Tibial artery (tissue), 4 donors: ENCODE data around the gene SLC13A1.

Source experiments
- DNase-seq, 2 donors: peaks; one replicate each; pipeline ENCODE4 v3.0.0-alpha.2; 2019
- H3K27ac ChIP-seq, 2 donors: fragments of 200-600 bp; sonication (generic) in 1 of 2; 1 replicate in 1 of 2; 2 replicates in 1 of 2; pipeline ENCODE4 v1.5.1; 2018 to 2019; ENCODE audit warnings: mild to moderate bottlenecking in 1 of 2
- H3K27me3 ChIP-seq, 2 donors: fragments of 200-600 bp; sonication (generic) in 1 of 2; one replicate each; pipeline versions ENCODE4 v1.5.1 to v1.6.0; 2016 to 2019
- H3K36me3 ChIP-seq, 3 donors: fragments of 200-600 bp; sonication (generic) in 2 of 3; one replicate each; pipeline ENCODE4 v1.5.1; 2016 to 2019; ENCODE audit warnings: mild to moderate bottlenecking in 2 of 3
- H3K4me1 ChIP-seq, 4 donors: fragments of 200-600 bp; sonication (generic) in 2 of 4; 1 replicate in 3 of 4; 2 replicates in 1 of 4; pipeline ENCODE4 v1.5.1; 2016 to 2019
- H3K4me3 ChIP-seq, 2 donors: fragments of 200-600 bp; sonication (generic) in 1 of 2; 1 replicate in 1 of 2; 2 replicates in 1 of 2; pipeline ENCODE4 v1.5.1; 2018 to 2019; ENCODE audit warnings: mild to moderate bottlenecking in 2 of 2
- H3K9me3 ChIP-seq, 3 donors: fragments of 200-600 bp; sonication (generic) in 1 of 3; one replicate each; pipeline ENCODE4 v1.5.1; 2016 to 2019
- intact Hi-C: fragments of 100-400 bp; cut with DNase I; formaldehyde crosslinking; loops from one replicate; pipeline ENCODE4 v1.15.0; 2023; ENCODE audit warnings: low total_unique reads
- TF ChIP-seq, protein P1 (sequence below), 2 experiments: fragments of 200-600 bp in 1 of 2; fragments of 450-650 bp in 1 of 2; IDR thresholded peaks; one replicate each; pipeline ENCODE4 v1.5.1; 2017 to 2019; ENCODE audit warnings: antibody characterized with exemption in 2 of 2, mild to moderate bottlenecking in 1 of 2, moderate library complexity in 1 of 2

Gene SLC13A1

DNA sequence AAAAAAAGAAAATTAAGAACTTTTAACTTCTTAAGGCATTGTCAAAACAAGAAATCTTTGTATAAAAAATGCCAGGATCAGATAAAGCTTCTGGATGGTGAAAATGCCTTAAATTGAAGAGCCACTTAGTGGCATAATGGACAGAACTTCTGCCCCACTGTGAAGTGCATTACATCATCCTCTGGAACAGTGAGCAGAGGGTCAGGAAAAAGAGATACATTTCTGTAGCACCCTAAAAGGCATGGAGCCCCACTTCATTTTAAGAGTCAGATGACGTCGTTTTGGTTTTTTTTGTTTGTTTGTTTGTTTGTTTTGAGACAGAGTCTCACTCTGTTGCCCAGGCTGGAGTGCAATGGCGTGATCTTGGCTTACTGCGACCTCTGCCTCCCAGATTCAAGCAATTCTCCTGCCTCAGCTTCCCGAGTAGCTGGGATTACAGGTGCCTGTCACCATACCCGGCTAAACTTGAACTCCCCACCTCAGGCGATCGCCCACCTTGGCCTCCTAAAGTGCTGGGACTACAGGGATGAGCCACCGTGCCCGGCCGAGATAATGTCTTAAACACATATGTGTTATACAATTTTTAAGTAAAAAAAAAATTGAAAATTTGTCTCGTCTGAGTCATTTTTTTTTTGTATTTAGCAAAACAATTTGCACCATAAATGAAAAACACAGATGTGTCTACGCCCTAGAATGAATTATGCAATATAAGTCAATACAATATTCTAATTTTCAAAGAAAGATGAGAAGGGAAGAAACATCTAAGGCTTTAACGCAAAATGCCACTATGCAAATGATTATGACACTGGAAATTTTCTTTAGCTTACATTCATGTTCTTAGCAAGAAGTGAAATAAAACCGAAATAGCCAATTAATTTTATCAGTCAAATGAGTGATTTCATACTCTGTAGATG is 29.2 kb downstream of the SLC13A1 start:
- TF ChIP-seq, protein P1, sequence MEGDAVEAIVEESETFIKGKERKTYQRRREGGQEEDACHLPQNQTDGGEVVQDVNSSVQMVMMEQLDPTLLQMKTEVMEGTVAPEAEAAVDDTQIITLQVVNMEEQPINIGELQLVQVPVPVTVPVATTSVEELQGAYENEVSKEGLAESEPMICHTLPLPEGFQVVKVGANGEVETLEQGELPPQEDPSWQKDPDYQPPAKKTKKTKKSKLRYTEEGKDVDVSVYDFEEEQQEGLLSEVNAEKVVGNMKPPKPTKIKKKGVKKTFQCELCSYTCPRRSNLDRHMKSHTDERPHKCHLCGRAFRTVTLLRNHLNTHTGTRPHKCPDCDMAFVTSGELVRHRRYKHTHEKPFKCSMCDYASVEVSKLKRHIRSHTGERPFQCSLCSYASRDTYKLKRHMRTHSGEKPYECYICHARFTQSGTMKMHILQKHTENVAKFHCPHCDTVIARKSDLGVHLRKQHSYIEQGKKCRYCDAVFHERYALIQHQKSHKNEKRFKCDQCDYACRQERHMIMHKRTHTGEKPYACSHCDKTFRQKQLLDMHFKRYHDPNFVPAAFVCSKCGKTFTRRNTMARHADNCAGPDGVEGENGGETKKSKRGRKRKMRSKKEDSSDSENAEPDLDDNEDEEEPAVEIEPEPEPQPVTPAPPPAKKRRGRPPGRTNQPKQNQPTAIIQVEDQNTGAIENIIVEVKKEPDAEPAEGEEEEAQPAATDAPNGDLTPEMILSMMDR (IDR thresholded peaks at IDR 0.05) = no peak
- Histone ChIP-seq H3K4me1 (no peaks in the 10 kb centered on the region), H3K27me3 (no peaks in the 10 kb centered on the region), H3K9me3 (no peaks in the 10 kb centered on the region), H3K27ac (no peak overlapping the region), H3K36me3 (no peaks in the 10 kb centered on the region), H3K4me3 (no peak overlapping the region)
- intact Hi-C loops = no loop called here
- DNase-seq = no peak

DNA sequence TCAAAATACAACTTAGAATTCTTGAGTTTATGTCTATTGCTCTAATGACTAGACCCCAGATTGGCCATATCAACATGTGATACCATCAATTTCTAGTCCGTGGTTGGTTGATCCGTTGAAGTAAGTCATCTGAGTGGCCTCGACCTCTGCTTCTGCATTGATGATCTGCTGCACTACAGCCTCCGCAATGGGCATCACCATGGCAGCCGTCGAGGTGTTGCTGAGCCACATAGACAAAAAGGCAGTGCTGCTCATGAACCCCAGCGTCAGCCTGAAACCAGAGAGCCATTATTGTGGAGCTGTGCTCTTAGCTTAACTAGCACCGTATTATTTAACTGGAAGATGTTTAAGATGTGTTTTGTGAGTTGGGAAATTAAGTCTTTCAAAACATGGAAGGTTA is 30.7 kb downstream of the SLC13A1 start:
- no peak overlapping the region for H3K27ac ChIP-seq
- H3K4me3 ChIP-seq = no peak overlapping the region
- intact Hi-C loops = no loop called here
- no peaks in the 10 kb centered on the region for H3K9me3 ChIP-seq
- no peaks in the 10 kb centered on the region for H3K4me1 ChIP-seq
- no peaks in the 10 kb centered on the region for H3K36me3 ChIP-seq
- H3K27me3 ChIP-seq = no peaks in the 10 kb centered on the region
- TF ChIP-seq, protein P1 (IDR thresholded peaks at IDR 0.05) = no peak
- DNase-seq = no peak

DNA sequence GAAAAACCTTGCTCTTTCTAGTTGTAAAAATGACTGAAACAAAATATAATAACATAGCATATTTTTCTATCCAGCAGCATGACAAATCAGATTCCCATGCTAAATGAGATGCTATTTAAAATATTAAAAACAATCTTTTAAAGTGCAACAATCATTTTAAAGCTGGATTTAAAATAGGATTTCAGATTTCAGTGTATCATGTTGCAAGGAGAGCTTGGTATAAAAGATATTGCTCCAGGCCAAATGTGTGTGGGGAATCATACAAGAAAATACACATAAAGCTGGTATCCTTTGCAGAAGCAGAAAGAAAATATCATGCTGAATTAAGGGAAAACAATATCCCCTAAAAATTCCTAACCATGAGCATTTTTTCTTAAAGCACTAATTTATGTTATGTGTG is 42.2 kb downstream of the SLC13A1 start:
- TF ChIP-seq, protein P1 (IDR thresholded peaks at IDR 0.05) = no peak
- intact Hi-C loops = no loop called here
- Histone ChIP-seq H3K4me3 (no peak overlapping the region), H3K9me3 (no peaks in the 10 kb centered on the region), H3K4me1 (no peaks in the 10 kb centered on the region), H3K27ac (no peak overlapping the region), H3K27me3 (no peaks in the 10 kb centered on the region), H3K36me3 (no peaks in the 10 kb centered on the region)
- DNase-seq = no peak

DNA sequence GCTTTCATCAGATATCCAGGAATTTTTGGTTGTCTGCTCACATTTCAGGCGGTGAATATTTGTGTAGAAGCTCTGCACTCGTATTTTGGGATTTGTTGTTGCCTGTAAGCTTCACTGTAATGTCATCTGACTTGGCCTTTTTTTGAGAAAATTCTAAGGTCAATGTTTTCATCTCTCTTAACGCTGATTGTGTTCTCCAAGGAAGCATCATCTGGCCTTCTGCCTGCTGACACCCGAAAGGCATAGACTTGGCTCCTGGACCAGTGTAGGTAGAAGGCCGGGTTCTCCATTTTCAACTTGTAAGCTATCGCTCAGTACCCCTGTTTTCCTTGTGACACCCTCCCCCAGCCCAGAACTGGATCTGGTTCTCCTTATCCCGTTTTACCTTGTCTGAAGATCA is 44.2 kb downstream of the SLC13A1 start:
- H3K9me3 ChIP-seq = no peaks in the 10 kb centered on the region
- no peaks in the 10 kb centered on the region for H3K27me3 ChIP-seq
- DNase-seq = no peak
- no peaks in the 10 kb centered on the region for H3K4me1 ChIP-seq
- no peak overlapping the region for H3K27ac ChIP-seq
- intact Hi-C loops = no loop called here
- H3K4me3 ChIP-seq = no peak overlapping the region
- H3K36me3 ChIP-seq = no peaks in the 10 kb centered on the region
- TF ChIP-seq, protein P1 (IDR thresholded peaks at IDR 0.05) = no peak

DNA sequence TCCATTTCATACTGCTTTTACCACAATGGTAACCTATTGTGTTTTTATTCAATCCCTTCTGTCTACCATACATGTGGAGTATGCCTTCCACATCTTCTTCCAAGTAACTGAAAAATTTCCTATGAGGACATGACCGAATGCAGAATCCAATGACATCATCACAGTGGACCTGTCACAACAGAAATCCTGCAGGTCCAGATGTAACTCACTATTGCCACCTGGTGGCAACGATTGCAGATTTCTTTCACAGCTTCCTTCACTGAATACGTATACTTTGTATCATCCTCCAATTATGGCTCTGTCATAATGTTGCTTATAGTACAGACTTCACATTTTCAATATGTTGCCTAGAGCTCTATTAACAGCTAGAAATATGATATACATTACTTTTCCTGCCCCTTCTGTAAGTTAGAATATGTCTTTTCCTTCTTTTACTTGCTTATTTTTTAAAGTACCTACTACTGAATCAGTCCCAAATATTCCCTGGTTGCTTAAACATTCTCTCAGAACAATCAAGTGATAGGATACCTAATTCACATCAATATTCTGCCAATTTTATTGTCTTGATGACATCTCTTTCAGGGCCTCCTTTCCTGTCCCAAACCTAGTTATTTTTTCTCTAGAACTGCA is 45.4 kb downstream of the SLC13A1 start:
- peak; percentile 69 to 75 for DNase-seq
- no peaks in the 10 kb centered on the region for H3K36me3 ChIP-seq
- intact Hi-C loops = no loop called here

More for the DNA sequence above, 45.4 kb downstream of the SLC13A1 start:
- Histone ChIP-seq H3K4me3 (no peak overlapping the region), H3K4me1 (no peaks in the 10 kb centered on the region), H3K27me3 (no peaks in the 10 kb centered on the region), H3K27ac (no peak overlapping the region), H3K9me3 (no peaks in the 10 kb centered on the region)
- TF ChIP-seq, protein P1 (IDR thresholded peaks at IDR 0.05) = peak; percentile 53 to 65
